Measurements from ENCODE around the gene FMO3.

The FMO3 gene

DNA sequence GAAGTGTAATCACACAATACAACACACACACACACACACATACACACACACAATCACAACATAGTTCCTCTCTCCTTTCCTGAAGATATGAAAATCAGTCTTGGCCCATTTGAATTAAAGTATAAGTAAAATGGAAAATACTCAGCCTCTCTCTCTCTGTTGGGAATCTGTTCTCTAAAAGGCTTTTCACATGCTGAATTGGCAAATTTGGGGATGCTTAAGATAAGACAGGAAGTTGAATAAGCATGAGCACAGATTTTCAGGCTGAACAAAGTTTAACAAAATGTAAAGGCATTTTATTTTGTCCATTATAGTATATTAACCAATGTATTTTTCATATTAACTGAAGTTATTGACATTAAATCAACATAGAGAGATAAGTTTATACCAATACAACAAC lies 70.7 kb downstream of the FMO3 start:
- DNase-seq (ENCODE audit: low spot score in 2 of 2) (no peak), ATAC-seq (no peak)
- no peak overlapping the region for H3K27ac Mint-ChIP-seq
- H3K4me1 Mint-ChIP-seq = no peaks in the 10 kb centered on the region
- no peak overlapping the region for H3K4me3 Mint-ChIP-seq
- no peaks in the 10 kb centered on the region for H3K9me3 Mint-ChIP-seq
- H3K36me3 Mint-ChIP-seq = no peaks in the 10 kb centered on the region

DNA sequence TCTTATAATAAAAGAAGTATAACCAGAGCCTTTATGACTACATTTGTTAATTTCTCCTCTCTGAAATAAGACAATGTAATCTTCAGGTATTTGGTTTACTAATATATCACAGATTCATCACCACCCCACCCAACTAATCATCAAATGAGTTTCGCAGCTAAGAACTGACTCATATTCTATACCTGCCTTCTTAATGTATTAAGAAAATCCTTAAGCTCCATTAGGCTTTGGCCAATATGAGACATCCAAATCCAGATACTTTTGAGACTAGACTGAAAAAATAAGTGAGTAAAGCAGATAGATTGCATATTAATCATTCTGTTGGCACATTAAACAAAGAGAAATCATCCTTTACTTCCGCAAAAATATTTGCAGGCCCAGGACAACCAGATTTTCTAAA lies 75.7 kb downstream of the FMO3 start:
- DNase-seq (ENCODE audit: low spot score in 2 of 2) (no peak), ATAC-seq (no peak)
- no peak overlapping the region for H3K27ac Mint-ChIP-seq
- no peaks in the 10 kb centered on the region for H3K9me3 Mint-ChIP-seq
- no peak overlapping the region for H3K4me3 Mint-ChIP-seq
- no peaks in the 10 kb centered on the region for H3K4me1 Mint-ChIP-seq
- H3K36me3 Mint-ChIP-seq = no peaks in the 10 kb centered on the region

Data from stimulated activated effector memory CD8-positive, alpha-beta T cell treated with anti-CD3 and anti-CD28 coated beads, Interleukin-12 subunit alpha, Interleukin-12 subunit beta, amount 100 ng/mL, for 72 hours (primary cell).